ENCODE results near the gene EPN3. TPM values are rescaled to one million over a fixed set of nuclear protein-coding genes. Genes with fewer than 3 reads are reported as not detected.

Gene EPN3
- total RNA-seq, 2 experiments from 2014 or later: not detected

DNA sequence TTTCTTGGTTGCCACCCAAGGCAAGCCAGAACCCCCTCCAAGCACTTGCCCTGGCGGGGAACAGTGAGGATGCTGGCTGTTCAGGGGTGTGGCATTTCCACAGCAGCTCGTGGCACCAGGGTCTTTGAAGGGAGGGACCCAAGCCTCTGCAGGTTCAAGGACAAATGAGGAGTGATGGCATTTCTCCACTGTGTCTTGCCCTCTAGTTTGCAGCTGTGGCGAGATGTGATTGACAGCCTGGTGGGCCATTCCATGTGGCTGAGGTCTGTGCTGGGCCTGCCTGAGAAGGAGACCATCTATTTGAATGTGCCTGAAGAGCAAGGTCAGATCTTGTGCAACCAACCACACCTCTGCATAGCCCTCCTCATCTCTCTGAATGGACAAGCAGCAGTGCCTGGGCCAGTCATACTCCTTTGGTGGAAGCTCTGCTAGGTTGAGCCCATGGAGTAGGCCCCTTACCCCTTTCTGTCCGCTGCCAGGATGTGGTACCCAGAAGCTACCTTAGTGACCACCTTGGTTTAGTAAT is 4.5 kb upstream of the EPN3 start:
- ChIA-PET POLR2A (no interaction called here), CTCF (interaction anchor here (0.5 to 1.3 kb wide), 2 partner anchors 45 to 666 kb away, joined by 3 read pairs; no protein-coding TSS in a partner anchor)

DNA sequence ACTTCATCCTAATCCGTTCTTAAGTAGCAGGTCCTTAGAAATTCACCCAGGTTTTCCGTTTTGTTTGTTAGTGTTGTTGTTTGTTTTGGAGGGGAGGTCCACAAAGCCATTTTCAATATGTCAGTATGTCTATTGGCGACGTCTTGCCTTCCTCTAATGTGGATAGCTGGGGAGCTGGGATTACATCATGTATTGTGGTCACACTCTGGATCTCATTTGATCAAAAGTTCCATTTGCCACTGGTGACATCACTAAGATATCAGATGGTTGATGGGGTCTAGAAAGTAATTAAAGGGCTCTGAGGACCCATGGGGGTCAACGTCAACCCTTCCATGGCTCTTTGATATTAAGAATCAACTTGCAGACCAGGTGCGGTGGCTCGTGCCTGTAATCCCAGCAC is 2.7 kb upstream of the EPN3 start:
- ChIA-PET POLR2A (no interaction called here), CTCF (interaction anchor here (1.4 kb wide), 1 partner anchor 18 kb away, joined by 5 read pairs; no protein-coding TSS in a partner anchor)

DNA sequence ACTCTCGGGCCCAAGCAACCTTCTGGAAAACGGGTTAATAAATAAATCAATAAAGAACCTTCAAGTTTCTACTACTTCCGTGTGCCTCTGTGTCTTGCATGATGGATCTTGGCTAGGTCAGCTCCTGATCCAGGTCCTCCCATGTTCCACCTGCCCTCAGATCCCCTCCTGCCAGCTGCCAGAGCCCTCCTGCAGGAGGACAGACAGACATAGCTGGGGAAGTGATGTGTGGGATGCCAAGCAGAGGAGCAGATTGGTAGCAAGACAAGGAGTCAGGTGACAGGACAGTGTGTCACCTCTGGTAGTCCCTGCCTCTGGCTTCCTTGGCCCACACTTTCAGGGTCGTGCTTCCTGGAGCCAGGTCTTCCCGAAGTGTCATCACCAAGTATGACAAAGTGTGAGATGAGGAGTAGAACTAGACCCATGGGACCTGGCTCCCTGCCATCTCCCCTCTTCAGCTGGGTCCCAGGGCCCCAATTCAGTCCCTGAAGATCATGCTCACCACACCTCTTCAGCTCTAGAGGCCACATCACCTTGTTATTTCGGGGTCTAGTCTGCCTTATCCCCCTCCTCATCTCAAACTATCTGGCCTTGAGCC is 1.0 kb upstream of the EPN3 start:
- POLR2A ChIA-PET: no interaction called here
- CTCF ChIA-PET: interaction anchor here (1.0 kb wide), 2 partner anchors 11 to 12 kb away, joined by 3 read pairs; no protein-coding TSS in a partner anchor

DNA sequence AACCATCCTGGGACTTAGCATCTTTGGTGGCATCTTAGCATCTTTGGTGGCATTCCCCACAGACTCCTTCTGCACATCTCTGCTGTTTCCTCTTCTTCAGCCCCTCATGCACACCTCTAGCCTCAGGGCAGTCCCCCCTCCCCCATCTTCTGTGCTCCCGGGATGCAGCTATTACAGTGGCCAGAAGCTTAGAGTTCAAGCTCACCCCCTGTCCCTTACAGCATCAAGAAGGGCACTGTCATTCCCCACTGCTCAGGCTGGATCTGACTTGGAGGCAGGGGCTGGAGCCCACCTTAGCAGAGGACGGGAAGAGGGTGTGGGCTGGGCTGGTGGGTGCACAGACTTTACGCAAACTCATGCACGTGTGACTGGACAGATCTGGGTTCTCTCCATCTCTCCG is 650 bp downstream of the EPN3 start:
- POLR2A ChIA-PET: no interaction called here
- CTCF ChIA-PET: no interaction called here

DNA sequence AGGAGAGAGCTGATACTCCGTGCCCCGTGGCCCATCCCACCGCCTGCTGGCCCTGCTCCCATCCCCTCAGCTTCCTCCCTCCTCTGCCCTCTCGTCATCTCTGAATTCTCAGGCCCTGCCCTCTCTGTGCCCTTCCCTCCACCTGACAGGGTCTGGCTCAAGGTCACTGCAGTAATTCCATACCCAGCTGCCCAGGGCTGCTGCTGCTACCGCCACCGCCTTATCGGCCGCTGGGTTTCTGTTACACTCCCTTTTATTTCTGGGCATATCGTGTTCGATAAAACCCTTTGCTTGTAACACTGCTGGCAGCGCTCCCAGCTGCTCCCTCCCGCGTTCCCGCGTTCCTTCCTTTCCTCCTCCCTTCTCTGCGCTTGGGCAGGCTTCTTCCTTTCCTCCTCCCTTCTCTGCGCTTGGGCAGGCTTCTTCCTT is 1.2 kb downstream of the EPN3 start:
- CTCF ChIA-PET: interaction anchor here (0.5 to 0.6 kb wide), 2 partner anchors 32 to 236 kb away, joined by 3 to 4 read pairs; no protein-coding TSS in a partner anchor
- POLR2A ChIA-PET: no interaction called here

DNA sequence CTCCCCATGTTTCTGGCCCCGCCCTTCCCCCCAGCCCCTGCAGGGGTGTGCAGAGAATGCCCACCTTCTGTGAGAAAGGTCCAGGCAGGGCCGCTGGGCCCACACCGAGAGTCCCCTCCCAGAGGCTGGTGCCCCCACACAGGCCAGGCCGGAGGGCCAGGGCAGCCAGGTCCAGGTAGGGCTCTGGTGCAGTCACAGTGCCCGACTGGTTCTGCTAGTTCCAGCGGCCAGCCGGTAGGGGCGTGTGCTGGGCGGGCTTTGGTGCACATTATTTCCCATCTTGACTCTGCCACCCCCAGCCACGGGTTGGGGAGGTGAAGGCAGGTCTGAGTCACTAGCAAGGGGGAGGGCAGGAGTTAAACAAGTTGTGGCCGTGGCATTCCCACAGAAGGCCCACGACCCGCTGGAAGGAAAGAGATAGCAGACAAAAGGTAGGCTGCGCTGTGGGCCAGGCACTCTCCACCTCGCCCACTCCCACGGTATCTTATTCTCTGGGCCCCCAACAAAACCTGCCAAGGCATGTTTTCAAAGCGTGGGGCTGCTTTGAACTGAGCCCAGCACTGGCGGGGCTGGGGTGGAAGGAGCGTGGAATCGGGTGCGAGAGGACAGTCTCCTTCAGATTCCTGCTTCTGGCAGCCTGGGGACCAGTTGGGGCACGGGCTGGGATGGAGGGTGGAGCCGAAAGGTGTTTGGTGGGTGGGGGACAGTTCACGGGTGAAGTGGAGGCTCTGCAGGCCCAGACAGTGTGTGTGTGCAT is 1.9 kb downstream of the EPN3 start:
- ChIA-PET CTCF (interaction anchor here (0.5 to 0.6 kb wide), 2 partner anchors 33 to 237 kb away, joined by 3 to 4 read pairs; no protein-coding TSS in a partner anchor), POLR2A (no interaction called here)

DNA sequence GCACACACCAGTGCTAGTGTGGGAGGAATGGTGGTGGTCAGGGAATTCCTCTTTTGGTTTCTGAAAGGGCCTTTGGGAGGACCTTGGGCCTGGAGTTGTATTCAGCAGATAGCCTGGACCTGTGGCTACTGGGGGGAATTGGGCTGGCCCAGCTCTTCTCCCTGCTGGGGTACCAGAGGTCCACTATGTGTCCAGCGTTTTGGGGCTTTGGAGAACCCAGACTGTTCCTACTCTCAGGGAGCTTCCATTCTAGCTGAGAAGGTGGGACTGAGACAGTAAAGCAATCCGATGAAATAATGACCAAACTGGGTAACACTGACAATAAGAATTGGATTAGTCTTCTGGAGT is 2.4 kb downstream of the EPN3 start:
- ChIA-PET POLR2A (no interaction called here), CTCF (no interaction called here)

DNA sequence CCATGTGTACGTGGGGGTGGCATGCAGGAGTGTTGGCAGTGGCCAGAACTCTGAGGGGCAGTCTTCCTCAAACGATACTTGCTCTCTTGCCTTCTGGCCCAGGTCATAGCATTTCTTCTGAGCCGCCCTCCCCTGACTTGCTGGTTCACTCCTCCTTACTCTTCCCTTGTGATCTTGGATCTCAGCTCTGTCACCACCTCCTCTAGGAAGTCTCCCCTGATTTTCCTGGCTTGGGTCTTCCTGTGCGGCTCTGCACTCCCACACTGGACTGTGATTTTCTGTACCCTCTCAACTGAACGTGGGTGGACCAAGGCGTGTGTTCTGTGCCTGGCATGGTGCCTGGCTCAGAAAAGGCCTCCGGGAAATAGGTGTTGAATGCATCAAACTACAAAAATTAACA is 2.9 kb downstream of the EPN3 start:
- CTCF ChIA-PET: no interaction called here

DNA sequence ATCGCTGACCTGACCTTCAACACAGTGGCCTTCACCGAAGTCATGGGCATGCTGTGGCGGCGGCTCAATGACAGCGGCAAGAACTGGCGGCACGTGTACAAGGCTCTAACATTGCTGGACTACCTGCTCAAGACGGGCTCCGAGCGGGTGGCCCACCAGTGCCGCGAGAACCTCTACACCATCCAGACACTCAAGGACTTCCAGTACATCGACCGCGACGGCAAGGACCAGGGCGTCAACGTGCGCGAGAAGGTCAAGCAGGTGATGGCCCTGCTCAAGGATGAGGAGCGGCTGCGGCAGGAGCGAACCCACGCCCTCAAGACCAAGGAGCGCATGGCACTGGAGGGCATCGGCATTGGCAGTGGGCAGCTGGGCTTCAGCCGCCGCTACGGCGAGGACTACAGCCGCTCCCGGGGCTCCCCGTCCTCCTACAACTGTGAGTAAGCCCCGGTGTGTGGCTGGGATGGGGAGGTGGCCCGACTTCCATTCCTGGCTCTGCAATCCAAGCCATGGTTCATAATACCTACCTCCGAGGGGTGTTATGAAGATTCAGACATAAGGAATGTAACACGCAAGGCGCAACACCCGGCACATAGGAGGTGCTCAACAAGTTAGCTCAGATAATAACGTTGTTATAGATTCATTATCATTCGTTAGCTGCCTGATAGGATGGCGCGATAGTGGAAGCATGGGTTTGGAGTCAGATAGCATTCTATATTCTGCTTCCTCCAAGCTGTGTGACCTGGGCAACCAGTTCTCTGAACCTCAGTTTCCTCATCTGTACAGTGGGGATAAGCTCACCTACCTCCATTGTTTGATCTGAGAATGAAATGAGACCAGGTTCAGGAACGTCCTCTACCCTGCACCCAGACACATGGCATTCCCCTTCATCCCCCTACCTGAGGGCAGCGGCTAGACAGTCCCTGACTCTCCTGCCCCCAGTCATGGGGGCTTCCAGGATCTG is 4.4 kb downstream of the EPN3 start:
- ChIA-PET POLR2A (no interaction called here), CTCF (no interaction called here)

More for the DNA sequence above, 2.9 kb downstream of the EPN3 start:
- POLR2A ChIA-PET: no interaction called here

DNA sequence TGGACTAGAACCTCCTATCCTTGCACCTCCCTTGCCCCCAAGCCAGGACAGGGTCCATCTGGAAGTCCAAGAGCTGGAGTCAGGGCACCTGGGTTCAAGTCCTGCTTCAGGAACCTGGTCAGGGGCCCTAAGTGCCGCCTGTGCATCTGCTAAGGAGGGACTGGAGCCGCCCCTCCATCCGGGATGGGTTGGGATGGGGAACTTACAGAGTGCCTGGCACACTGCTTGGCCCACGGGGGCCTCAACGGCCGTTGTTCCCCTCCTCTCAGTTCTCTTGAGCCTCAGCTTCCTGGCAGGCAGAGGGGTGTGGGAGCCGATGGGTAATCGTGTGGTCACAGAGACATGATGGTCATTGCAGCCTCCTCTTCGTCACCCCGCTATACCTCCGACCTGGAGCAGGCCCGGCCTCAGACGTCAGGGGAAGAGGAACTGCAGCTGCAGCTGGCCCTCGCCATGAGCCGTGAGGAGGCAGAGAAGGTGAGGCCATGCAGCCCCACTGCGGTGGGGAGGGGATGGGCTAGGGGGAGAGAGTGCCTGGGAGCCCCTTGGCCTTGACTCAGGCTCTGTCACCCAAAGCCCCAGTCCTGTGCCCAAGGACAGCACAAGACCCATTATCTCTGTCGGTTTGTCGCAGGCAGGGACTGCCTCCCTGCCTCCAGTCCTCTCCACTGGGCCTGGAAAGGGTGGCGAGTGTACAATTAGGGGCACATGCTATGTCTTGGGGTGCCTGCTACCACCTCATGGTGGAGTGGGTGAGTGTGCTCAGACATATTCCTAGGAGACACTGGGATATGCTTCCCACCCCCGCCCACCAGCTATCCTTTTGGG is 5.4 kb downstream of the EPN3 start:
- ChIA-PET POLR2A (no interaction called here), CTCF (interaction anchor here (0.7 to 1.0 kb wide), 2 partner anchors 88 to 91 kb away, joined by 3 read pairs; no protein-coding TSS in a partner anchor)

DNA sequence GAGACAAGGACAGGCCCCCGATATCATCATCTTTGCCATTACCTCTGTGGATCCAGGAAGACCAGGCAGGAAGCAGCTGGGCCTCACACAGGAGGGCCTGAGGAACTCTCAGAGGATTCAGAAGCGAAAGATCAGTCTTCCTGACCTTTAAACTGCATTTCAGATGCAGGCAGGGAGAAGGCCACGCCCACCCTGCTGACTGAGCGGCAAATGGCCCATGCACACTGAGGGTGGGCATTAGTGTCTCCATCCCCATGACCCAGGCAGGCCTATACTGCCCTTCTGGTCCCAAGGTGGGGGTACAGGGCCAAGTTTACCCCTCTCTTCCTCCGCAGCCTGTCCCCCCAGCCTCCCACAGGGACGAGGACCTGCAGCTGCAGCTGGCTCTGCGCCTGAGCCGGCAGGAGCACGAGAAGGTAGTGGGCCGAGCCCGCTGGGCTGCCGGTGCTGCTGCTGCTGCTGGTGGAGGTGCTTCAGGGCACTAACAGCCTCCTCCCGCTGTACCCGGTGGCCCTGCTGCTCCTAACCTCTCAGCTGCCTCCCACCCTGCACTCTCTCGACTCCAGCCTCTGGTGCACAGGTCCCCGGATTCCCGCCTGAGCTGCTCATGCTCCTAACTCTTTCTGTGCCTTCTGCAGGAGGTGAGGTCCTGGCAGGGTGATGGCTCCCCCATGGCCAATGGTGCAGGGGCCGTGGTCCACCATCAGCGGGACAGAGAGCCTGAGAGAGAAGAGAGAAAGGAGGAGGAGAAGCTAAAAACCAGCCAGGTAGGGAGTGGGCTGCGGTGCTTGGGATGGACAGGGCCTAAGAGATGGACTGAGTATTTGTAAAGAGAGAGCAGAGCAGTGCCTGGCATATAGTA is 6.2 kb downstream of the EPN3 start:
- ChIA-PET POLR2A (no interaction called here), CTCF (interaction anchor here (0.7 to 1.0 kb wide), 2 partner anchors 87 to 90 kb away, joined by 3 read pairs; no protein-coding TSS in a partner anchor)

DNA sequence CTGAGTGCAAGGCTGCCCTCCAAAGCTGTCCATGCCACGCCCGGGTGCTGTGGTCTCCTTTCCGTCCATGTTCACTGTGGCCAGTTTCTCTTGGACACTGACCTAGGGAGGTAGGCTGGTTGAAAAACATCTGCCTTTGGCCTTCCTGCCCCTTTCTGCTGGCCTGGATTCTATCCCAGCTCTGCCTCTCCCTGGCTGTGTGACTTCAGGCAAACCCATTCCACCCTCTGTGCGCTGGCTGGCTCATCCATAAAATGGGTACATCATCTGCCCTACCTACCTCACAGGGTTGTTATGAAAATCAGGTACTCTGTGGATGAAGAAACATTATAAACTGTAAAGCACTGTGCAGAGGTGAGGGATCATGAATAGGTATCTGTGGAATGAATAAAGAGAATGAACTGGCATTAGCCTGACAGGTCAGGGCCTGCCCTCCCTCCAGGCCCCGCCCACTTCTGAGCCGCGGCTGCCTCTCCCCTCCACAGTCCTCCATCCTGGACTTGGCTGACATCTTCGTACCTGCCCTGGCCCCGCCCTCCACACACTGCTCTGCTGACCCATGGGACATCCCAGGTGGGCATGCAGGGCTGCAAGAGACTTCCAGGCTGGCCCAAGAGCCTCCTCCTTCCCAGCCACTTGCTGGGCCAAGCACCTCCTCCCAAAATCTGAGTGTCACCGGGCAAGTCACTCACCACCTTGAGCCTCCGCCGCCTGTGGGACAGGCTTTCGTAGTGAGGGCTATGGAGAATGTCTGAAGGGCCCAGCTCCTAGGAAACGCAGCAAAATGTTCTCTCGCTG is 7.4 kb downstream of the EPN3 start:
- POLR2A ChIA-PET: no interaction called here
- CTCF ChIA-PET: interaction anchor here (1.2 kb wide), 1 partner anchor 57 kb away, joined by 3 read pairs; no protein-coding TSS in a partner anchor

DNA sequence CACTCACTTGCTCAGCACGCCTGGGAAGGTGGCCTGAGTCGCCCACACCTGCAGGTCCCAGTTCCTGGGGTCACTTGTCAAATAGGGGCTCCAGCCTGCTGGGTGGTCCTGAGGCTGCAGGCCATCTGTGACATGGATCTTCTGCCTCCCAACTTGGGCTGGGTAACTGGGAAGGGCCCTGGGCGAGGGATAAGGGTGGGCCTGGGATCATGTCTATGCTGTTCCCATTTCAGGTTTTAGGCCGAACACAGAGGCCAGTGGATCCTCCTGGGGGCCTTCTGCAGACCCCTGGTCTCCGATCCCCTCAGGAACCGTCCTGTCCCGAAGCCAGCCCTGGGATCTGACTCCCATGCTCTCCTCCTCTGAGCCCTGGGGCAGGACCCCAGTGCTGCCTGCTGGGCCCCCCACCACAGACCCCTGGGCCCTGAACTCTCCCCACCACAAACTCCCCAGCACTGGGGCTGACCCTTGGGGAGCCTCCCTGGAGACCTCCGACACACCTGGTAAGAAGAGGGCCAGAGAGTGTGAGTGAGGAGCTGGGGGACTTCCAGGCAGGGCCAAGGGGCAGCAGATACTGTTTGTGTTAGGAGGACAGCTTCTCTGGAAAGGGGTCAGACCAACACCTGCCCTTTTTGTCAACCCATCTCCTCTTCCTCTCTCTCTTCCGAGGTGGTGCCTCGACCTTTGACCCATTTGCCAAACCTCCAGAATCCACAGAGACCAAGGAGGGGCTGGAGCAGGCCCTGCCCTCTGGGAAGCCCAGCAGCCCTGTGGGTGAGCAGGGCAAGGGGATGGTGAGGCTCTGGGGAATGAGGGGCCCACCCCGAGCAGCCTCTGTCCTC is 8.2 kb downstream of the EPN3 start:
- ChIA-PET POLR2A (interaction anchor here (0.9 kb wide), 1 partner anchor 57 kb away, joined by 3 read pairs; no protein-coding TSS in a partner anchor), CTCF (interaction anchor here (0.8 to 3.0 kb wide), 4 partner anchors 58 to 155 kb away, joined by 3 to 13 read pairs (median 6); partner anchors contain the start of gene RSAD1)

DNA sequence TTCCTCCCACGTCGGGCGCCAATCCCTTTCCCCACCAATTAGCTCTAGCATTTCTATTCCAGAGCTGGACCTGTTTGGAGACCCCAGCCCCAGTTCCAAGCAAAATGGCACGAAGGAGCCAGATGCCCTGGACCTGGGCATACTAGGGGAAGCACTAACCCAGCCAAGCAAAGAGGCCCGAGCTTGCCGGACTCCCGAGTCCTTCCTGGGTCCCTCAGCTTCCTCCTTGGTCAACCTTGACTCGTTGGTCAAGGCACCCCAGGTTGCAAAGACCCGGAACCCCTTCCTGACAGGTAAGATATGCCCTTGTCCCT is 8.8 kb downstream of the EPN3 start:
- POLR2A ChIA-PET: interaction anchor here (0.9 to 1.3 kb wide), 3 partner anchors 57 to 325 kb away, joined by 3 to 5 read pairs (median 3); partner anchors contain the start of genes ACSF2 and TOB1
- CTCF ChIA-PET: interaction anchor here (0.8 to 3.0 kb wide), 3 partner anchors 62 to 154 kb away, joined by 3 to 13 read pairs (median 10); partner anchors contain the start of gene RSAD1

DNA sequence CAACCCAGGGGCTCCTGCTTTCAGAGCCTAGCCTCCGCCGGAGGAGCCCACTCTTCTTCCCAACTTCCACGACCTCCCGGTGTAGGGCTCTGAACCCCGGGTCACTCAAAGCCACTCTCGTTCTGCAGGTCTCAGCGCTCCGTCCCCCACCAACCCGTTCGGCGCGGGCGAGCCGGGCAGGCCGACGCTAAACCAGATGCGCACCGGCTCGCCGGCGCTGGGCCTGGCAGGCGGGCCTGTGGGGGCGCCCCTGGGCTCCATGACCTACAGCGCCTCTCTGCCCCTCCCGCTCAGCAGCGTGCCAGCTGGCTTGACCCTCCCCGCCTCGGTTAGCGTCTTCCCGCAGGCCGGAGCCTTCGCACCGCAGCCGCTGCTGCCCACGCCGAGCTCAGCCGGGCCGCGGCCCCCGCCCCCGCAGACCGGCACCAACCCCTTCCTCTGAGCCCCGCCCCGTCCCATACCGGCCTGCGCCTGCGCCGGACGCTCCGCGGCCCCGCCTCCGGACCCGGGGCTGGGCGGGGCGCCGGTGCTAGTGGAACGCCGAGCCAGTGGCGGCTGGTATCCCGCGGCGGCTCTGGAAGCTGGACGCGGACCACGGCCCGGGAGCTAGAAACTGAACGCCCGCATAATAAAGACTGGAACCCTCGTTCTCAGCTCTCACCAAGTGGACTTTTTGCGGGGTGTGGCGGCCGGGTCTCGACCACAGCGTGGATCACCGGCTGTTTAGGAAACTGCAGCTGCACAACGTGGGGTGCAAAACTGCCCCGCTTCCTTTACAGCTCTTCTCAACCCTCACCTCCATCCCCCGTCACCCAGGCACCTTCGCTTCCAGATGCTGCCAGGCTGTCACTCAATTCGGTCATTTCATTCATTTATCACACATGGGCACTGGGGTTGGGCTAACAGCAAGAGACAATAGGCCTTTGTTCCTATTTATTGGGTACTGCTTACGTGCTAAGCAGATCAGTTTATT is 9.5 kb downstream of the EPN3 start:
- ChIA-PET CTCF (interaction anchor here (0.8 to 3.0 kb wide), 4 partner anchors 11 to 154 kb away, joined by 3 to 13 read pairs (median 6); partner anchors contain the start of gene RSAD1), POLR2A (interaction anchor here (0.5 to 1.3 kb wide), 7 partner anchors 30 to 324 kb away, joined by 3 to 5 read pairs (median 3); partner anchors contain the start of genes ACSF2, EME1, MRPL27 and TOB1)
